Subcutaneous adipose tissue (tissue), 4 donors: ENCODE results near the gene MYH9. TPM values are rescaled to one million over a fixed set of nuclear protein-coding genes. Genes with fewer than 3 reads are reported as not detected.

Experiments used
- total RNA-seq, 4 donors: library from RNA; depleted of rRNA; stranded (reverse); fragments of >200 nt; gene quantifications; one replicate each; pipeline ENCODE4 v1.1.0, GENCODE V29; 2016
- TF ChIP-seq, protein P1 (sequence below): fragments of 450-650 bp; IDR thresholded peaks from one replicate; pipeline ENCODE4 v1.5.1; 2016; ENCODE audit warnings: low read depth, mild to moderate bottlenecking, control low read depth, antibody characterized with exemption, moderate library complexity

Gene MYH9
- total RNA-seq, 4 donors from 2014 or later: 187 to 410 (median 233) TPM

DNA sequence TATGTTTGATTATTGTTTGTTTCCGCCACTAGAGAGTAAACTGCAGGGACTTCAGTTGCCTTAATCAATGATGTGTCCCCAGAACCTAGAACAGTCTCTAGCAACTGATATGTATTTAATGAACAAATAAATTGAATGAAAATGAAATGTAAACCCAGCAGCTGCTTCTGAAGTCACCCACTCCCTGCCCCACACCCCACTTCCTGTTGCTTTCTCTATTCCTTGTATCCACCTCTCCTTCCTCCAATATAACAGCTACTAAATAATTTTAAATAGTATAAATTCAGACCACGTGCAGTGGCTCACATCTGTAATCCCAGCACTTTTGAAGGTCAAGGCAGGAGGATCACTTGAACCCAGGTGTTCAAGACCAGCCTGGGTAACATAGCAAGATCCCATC lies 15.8 kb downstream of the MYH9 start:
- TF ChIP-seq, protein P1, sequence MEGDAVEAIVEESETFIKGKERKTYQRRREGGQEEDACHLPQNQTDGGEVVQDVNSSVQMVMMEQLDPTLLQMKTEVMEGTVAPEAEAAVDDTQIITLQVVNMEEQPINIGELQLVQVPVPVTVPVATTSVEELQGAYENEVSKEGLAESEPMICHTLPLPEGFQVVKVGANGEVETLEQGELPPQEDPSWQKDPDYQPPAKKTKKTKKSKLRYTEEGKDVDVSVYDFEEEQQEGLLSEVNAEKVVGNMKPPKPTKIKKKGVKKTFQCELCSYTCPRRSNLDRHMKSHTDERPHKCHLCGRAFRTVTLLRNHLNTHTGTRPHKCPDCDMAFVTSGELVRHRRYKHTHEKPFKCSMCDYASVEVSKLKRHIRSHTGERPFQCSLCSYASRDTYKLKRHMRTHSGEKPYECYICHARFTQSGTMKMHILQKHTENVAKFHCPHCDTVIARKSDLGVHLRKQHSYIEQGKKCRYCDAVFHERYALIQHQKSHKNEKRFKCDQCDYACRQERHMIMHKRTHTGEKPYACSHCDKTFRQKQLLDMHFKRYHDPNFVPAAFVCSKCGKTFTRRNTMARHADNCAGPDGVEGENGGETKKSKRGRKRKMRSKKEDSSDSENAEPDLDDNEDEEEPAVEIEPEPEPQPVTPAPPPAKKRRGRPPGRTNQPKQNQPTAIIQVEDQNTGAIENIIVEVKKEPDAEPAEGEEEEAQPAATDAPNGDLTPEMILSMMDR: no peak

DNA sequence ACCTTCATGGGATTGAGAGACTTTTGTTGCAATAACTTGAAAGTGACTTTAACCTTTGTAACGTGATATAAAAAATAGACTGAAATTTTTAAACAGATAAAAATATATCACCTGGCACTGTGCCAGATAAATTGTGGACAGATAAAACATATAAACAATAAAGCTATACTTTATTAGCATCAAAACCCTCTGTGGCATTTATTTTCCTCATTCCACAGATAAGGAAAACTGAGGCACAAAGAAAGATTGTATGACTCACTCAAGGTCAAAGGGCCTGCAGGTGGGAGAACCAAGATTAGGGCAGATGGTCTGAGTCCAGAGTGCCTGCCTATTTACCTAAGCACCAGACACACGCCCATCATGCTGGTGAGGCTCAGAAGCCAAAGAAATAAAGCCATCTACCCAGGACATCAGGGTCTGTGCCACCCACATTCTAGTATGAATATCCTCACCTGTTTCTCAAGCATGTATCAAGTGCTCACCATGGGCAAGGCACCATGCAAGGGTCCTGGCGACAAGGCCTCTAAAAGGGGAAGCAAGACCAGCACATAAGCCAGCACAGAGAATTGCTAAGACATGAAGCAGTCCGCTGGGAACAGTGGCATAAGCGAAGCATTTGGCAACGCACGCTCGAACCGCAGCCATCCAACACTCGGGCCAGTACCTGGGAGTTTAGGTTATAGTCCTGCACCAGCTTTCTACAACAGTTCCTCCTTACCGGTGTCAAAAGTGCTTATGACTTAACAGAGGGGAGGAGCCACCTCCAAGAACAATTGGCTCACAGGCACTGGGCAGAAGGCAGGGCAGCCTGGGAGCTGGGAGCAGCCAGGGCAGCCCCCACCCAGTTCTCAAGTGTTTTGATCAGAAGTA lies 17.6 kb downstream of the MYH9 start:
- TF ChIP-seq, protein P1: no peak

DNA sequence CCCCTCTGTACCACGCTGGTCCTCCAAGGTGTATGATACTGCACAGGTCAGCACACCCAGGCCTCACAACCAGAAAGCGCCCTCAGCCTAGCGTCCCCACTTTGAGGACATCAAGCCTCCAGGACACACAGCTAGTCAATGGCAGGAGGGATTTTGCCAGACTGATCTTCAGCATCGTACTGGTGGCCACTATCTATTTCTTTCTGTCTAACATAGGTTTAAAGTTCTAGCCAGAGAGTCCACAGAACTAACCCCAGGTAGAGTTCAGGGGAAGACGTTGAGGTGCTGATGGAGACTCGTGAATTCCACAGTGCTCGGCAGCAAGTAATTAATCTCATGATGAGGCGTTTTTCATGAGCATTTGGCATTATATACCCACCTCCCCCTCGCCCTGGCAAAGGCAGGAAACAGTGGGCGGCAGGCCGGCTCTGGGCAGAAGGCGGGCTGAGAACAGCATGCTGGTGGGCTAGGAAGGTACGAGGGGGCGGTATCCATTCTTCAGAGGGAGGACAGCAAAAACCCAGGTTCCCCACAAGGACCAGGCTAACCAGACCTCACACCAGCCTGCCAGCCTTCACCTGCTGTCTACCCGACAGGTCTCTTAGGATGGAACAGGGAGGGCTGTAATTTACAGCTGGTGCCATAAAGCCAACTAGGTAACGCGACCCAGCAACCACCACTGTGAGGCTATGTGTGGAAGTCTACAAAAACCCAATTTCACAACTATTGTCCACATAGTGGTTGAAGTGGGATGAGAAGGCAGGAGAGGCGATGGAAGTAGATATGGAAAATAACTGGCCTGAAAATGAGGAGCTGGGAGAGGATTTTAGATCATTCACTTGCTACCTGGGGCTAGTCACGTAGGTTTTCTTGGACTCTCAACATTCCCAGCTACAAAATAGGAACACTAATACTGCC lies 18.5 kb downstream of the MYH9 start:
- TF ChIP-seq, protein P1: no peak

DNA sequence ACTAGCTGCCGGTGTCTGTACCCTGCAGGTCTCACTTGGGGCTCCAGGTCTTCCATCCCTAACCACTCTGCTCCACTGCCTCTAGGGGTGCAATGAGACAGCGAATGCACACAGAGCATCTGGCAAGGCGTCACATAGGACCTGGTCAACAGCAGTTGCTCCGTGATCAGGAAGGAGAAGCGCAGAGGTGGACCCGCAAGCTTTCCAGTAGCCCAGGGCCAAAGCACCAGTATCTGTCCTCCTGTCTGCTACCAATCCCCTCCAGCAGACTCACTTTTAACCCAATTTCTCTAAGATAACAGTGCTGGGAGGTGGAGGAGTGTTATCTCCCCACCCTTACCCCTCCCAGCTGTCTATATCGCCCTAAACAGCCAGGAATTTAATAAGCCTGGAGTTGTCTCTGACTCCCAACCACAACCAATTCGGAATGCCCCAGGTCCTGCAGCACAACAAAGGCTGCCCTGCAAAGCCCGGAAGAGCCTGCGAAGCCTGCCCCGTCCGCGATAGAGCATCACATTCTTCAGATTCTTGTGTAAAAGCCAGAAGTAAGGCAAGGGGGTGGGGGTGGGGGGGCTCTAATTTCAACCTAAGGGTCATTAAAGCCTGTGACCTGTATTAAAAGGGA lies 19.3 kb downstream of the MYH9 start:
- TF ChIP-seq, protein P1: no peak

DNA sequence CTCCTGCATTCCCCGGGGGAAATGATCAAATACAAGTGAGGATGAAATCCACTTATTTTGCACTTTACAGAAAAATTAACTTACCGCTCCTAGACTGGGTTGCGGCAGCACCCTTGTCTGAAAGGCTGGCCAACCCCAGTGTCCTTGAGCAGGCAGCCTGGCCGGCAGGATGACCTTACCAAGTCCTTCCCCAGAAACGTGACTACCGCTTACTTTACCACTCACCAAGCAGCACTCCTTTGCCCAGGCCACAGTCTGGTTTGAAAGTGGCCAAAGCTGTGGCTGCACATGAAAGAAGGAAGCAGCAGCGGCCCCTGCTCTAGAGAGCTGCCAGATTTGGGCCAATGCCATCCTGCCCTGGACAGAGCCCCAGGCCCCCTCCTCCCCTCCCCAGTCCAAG lies 20.3 kb downstream of the MYH9 start:
- TF ChIP-seq, protein P1: no peak

DNA sequence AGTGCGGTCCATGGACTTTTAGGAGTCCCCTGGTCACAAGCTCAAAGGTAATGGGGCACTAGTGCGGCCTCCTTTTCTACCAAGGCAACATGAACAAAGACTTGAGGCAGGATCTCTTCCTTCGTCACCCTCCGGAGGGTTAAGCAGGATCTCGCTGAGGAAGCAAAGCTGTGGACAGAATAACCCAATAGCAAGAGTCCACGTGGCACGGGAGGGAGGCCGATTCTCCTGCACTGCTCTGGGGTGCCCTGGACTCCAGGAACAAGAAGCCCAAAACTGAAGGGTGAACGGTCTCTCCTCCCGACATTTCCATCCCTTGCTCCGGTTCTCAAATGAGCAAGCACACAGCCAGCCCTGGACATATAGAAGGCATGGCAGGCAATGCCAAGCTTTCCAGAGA lies 20.7 kb downstream of the MYH9 start:
- TF ChIP-seq, protein P1: no peak

DNA sequence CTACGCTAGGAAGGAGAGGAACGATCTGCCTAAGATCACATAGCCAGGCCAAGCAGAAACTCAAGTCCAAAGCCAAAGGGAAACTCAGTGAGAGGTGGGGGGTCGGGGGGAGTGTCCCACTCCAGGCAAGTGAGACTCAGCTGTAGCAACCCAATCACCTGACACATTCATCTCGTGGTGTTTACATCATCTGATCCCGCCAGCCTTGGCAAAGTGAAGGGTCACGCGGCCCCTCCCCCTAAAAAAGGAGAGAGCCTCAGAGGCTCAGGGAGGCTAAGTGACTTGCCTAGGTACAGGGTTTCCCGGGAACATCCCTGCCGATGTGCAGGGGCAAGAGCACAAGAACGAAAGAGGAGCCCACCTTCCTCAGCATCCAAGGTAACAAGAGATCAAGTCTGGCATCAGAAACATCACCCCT lies 21.5 kb downstream of the MYH9 start:
- TF ChIP-seq, protein P1: no peak
